ENCODE results near the gene NEIL1.
"Not testable (repeated sequence)": the region's sequence is repeated elsewhere in the genome, so short reads cannot be mapped to it uniquely, and the experiment has no call there.

NEIL1 gene
- total RNA-seq: 4.5 to 12.0 reads per million in 2 donors

GRCh38 chr15:75346796-75347221 lies at the start of gene NEIL1:
TSS of gene NEIL1 (plus strand) at chr15:75347039. CDS start at chr15:75348906, 1,867 bp downstream.
- DNase-seq: no peak

GRCh38 chr15:75298541-75299310 lies 48.1 kb upstream of the NEIL1 start:
- not testable (repeated sequence) for DNase-seq

- not testable (repeated sequence) for DNase-seq
Observed at GRCh38 chr15:75299311-75299688, 47.5 kb upstream of the NEIL1 start.

- not testable (repeated sequence) for DNase-seq
Observed at GRCh38 chr15:75300026-75300425, 46.8 kb upstream of the NEIL1 start.

- DNase-seq: no peak
Observed at GRCh38 chr15:75302318-75302717, 44.5 kb upstream of the NEIL1 start.

GRCh38 chr15:75302753-75303152 lies 44.1 kb upstream of the NEIL1 start:
- not testable (repeated sequence) for DNase-seq

GRCh38 chr15:75306188-75306587 lies 40.7 kb upstream of the NEIL1 start:
- no peak for DNase-seq

GRCh38 chr15:75307778-75308390 lies 39.0 kb upstream of the NEIL1 start:
- DNase-seq: no peak

- DNase-seq: no peak
Observed at GRCh38 chr15:75309711-75310110, 37.1 kb upstream of the NEIL1 start.

- not testable (repeated sequence) for DNase-seq
Observed at GRCh38 chr15:75312548-75312947, 34.3 kb upstream of the NEIL1 start.

- DNase-seq: no peak
Observed at GRCh38 chr15:75313116-75313845, 33.6 kb upstream of the NEIL1 start.

- DNase-seq: no peak
Observed at GRCh38 chr15:75314552-75315290, 32.1 kb upstream of the NEIL1 start.

GRCh38 chr15:75319231-75319897 lies 27.5 kb upstream of the NEIL1 start:
- DNase-seq: not testable (repeated sequence)

GRCh38 chr15:75321711-75322110 lies 25.1 kb upstream of the NEIL1 start:
- DNase-seq: no peak

- DNase-seq: no peak
Observed at GRCh38 chr15:75325922-75326321, 20.9 kb upstream of the NEIL1 start.

GRCh38 chr15:75327005-75327404 lies 19.8 kb upstream of the NEIL1 start:
- no peak for DNase-seq

GRCh38 chr15:75327491-75327890 lies 19.3 kb upstream of the NEIL1 start:
- DNase-seq: no peak

GRCh38 chr15:75328493-75329314 lies 18.1 kb upstream of the NEIL1 start:
- DNase-seq: no peak

GRCh38 chr15:75329571-75329970 lies 17.3 kb upstream of the NEIL1 start:
- DNase-seq: no peak

GRCh38 chr15:75332093-75332492 lies 14.7 kb upstream of the NEIL1 start:
- not testable (repeated sequence) for DNase-seq
